ENCODE results near the gene ABHD6. TPM values are rescaled to one million over a fixed set of nuclear protein-coding genes. Genes with fewer than 3 reads are reported as not detected.

ABHD6 gene
- total RNA-seq, 1 experiment from 2014 or later = 2.2 TPM

- Histone ChIP-seq H3K9me3 (ENCODE audit: control insufficient read depth, low read depth, low read length) (no peaks in the 10 kb centered on the region), H3K23ac (ENCODE audit: insufficient read length, low read depth, low read length) (no peak overlapping the region), H2BK15ac (ENCODE audit: low read depth, low read length) (no peak overlapping the region), H2AK5ac (ENCODE audit: insufficient read length, low read length) (no peak overlapping the region), H3K27me3 (ENCODE audit: insufficient read depth, low read length) (no peaks in the 10 kb centered on the region), H4K20me1 (ENCODE audit: control insufficient read depth, insufficient read depth, insufficient read length) (no peaks in the 10 kb centered on the region), H4K8ac (replicated peaks; ENCODE audit: insufficient read length, low read depth, low read length) (no peak overlapping the region), H3T11ph (ENCODE audit: low read length) (no peak overlapping the region), H2BK12ac (ENCODE audit: insufficient read length, low read depth, low read length) (no peak overlapping the region), H2AFZ (ENCODE audit: low read length) (no peak overlapping the region), H2BK20ac (ENCODE audit: low read depth, low read length, poor library complexity, severe bottlenecking) (no peak overlapping the region), H3K4ac (ENCODE audit: low read depth, low read length) (no peak overlapping the region), H3K79me1 (ENCODE audit: insufficient read depth, low read depth, low read length, poor library complexity, severe bottlenecking) (no peaks in the 10 kb centered on the region), H4K91ac (ENCODE audit: insufficient read length, low read depth, low read length) (no peak overlapping the region), H4K5ac (ENCODE audit: insufficient read length, low read depth, low read length) (no peak overlapping the region), H2BK120ac (ENCODE audit: low read depth, low read length, poor library complexity, severe bottlenecking) (no peak overlapping the region), H3K4me2 (ENCODE audit: insufficient read depth, insufficient read length, low read length) (no peak overlapping the region), H3K4me1 (ENCODE audit: insufficient read depth, low read length) (no peaks in the 10 kb centered on the region), H3K79me2 (ENCODE audit: insufficient read depth, low read length) (no peaks in the 10 kb centered on the region), H3K27ac (ENCODE audit: insufficient read length, low read depth, low read length) (no peak overlapping the region), H3K14ac (ENCODE audit: insufficient read depth, low read length) (no peak overlapping the region), H3K9ac (ENCODE audit: extremely low read depth, insufficient read length, low read length) (no peak overlapping the region), H2BK5ac (ENCODE audit: insufficient read length, low read length) (no peak overlapping the region), H3K23me2 (ENCODE audit: insufficient read length, low read depth, low read length, poor library complexity, severe bottlenecking) (no peaks in the 10 kb centered on the region), H3K56ac (ENCODE audit: insufficient read length, low read depth, low read length) (no peak overlapping the region), H3K18ac (ENCODE audit: insufficient read length, low read depth, low read length) (no peak overlapping the region)
- WGBS (ENCODE audit: extremely low coverage, insufficient read length, low lambda C conversion rate) = no CpG with 5 or more reads among the region's 6 CpGs
- DNase-seq = no peak
- no peak overlapping the region; a peak in 1 of 7 replicates for H3K27ac Mint-ChIP-seq
- H3K4me1 Mint-ChIP-seq = no peaks in the 10 kb centered on the region
- no peaks in the 10 kb centered on the region; the same call in 1 of the 2 replicates for H3K27me3 Mint-ChIP-seq (ENCODE audit: low read depth)
- H3K36me3 Mint-ChIP-seq (ENCODE audit: insufficient read depth in 1 of 3, low read depth in 3 of 3) = no peaks in the 10 kb centered on the region
- no peak overlapping the region for H3K4me3 Mint-ChIP-seq
- TF ChIP-seq, protein P1, sequence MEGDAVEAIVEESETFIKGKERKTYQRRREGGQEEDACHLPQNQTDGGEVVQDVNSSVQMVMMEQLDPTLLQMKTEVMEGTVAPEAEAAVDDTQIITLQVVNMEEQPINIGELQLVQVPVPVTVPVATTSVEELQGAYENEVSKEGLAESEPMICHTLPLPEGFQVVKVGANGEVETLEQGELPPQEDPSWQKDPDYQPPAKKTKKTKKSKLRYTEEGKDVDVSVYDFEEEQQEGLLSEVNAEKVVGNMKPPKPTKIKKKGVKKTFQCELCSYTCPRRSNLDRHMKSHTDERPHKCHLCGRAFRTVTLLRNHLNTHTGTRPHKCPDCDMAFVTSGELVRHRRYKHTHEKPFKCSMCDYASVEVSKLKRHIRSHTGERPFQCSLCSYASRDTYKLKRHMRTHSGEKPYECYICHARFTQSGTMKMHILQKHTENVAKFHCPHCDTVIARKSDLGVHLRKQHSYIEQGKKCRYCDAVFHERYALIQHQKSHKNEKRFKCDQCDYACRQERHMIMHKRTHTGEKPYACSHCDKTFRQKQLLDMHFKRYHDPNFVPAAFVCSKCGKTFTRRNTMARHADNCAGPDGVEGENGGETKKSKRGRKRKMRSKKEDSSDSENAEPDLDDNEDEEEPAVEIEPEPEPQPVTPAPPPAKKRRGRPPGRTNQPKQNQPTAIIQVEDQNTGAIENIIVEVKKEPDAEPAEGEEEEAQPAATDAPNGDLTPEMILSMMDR (conservative IDR thresholded peaks at IDR 0.05) = no peak
- no peaks in the 10 kb centered on the region for H3K9me3 Mint-ChIP-seq
Observed at GRCh38 chr3:58260733-58261132, 23.1 kb downstream of the ABHD6 start.

Data from H9 (cell line).